ENCODE measurements around the gene IFITM10.

The IFITM10 gene

GRCh38 chr11:1750481-1750839 is at the start of gene IFITM10:
IFITM10 (minus strand) TSS chr11:1750595; CDS start chr11:1750442, 153 bp downstream.
- no peak for DNase-seq (ENCODE audit: low read depth in 3 of 3)

DNA sequence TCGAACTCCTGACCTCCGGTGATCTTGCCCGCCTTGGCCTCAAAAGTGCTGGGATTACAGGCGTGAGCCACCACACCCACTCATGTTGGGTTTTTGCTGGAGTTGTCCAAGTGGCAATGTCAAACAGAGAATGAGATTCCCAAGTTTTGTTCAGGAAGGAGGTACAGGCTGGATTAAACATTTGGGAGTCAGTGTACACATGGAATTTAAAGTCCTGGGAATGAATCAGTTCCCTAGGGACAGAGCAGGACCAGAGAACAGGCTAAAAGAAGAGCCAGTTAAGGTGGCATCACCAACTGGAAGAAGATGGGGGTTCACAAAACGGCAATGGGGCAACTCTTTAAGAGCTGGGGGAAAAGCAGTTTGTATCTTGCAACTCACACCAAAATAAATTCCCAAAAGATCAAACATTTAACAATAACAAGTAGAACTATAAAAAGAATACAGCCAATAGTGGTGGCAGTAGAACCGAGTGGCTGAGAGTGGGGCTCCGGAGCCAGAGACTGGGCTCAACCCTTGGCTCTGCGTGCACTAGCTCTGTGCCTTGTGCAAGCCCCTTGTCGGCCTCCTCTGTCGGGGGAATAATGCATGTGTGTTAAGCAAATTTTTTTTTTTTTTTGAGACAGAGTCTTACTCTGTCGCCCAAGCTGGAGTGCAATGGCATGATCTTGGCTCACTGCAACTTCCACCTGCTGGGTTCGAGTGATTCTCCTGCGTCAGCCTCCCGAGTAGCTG is 47.2 kb upstream of the IFITM10 start:
- DNase-seq (ENCODE audit: low read depth in 3 of 3): no peak

- DNase-seq (ENCODE audit: low read depth in 3 of 3): no peak
Observed at GRCh38 chr11:1796413-1797011, 46.1 kb upstream of the IFITM10 start.

- DNase-seq (ENCODE audit: low read depth in 3 of 3): no peak
Observed at GRCh38 chr11:1793081-1793480, 42.7 kb upstream of the IFITM10 start.

DNA sequence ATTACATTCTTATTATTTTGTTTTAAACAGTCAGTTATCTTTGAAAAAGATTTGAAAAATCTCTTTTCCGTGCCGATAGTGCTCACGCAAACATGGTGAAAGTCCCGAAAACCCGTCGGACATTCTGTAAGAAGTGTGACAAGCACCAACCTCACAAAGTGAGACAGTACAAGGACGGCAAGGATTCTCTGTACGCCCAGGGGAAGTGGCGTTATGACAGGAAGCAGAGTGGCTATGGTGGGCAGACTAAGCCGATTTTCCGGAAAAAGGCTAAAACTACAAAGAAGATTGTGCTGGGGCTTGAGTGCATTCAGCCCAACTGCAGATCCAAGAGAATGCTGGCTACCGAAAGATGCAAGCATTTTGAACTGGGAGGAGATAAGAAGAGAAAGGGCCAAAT is 42.1 kb upstream of the IFITM10 start:
- DNase-seq (ENCODE audit: low read depth in 3 of 3): no peak

DNA sequence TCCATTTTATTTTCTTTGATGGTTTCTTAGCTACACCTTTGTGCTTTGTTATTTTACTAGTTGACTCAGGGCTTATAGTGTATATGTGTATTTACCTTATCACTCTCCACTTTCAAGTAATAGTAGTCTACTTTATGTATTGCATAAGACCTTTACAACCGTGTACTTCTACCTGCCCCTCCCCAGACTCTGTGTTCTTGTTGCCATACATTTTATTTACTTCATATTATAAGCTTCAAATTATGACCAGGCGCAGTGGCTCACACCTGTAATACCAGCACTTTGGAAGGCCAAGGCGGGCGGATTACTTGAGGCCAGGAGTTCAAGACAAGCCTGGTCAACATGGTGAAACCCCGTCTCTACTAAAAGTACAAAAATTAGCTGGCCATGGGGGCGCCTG is 41.5 kb upstream of the IFITM10 start:
- DNase-seq (ENCODE audit: low read depth in 3 of 3): no peak

DNA sequence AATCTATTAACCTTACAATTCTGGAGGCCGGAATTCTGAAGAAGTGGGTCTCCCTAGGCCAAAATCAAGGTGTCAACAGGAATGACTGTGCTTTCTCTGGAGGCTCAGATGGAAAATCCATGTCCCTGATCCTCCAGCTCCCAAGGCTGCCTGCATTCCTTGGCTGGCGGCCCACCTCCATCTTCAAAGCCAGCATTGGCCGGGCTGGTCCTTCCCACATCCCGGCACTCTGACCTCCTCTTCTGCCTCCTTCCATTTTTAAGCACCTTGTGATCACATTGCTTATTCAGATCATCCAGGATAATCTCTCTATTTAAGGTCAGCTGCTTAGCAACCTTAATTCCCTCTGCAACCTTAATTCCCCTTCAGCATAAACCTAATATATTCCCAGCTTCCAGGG is 36.1 kb upstream of the IFITM10 start:
- no peak for DNase-seq (ENCODE audit: low read depth in 3 of 3)

DNA sequence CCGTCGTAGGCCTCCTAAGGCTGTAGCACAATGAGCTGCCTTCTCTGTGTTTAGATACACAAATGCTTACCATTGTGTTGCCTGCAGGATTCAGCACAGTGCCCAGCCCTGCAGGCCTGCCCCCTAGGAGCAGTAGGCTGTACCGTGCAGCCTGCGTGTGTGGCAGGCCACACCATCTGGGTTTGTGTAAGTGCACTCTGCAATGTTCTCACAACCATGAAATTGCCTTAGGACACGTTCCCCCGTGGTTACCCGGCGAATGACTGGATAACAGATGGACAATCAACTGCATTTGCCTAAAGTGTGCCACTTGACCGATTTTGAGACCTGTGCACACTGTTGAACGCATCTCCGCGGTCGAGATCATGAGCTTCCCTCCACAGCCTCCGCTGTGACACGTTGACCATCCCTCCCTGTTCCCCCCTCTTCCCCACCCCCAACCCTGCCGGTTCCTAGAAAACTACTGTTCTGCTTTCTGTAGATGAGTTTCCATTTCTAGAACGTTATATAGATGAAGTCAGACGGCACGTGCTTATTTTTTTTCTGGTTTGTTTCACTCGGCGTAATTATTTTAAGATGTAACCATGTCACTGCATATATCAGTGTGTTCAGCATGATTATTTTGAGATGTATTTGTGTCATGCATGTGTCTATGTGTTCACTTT is 35.5 kb upstream of the IFITM10 start:
- no peak for DNase-seq (ENCODE audit: low read depth in 3 of 3)

DNA sequence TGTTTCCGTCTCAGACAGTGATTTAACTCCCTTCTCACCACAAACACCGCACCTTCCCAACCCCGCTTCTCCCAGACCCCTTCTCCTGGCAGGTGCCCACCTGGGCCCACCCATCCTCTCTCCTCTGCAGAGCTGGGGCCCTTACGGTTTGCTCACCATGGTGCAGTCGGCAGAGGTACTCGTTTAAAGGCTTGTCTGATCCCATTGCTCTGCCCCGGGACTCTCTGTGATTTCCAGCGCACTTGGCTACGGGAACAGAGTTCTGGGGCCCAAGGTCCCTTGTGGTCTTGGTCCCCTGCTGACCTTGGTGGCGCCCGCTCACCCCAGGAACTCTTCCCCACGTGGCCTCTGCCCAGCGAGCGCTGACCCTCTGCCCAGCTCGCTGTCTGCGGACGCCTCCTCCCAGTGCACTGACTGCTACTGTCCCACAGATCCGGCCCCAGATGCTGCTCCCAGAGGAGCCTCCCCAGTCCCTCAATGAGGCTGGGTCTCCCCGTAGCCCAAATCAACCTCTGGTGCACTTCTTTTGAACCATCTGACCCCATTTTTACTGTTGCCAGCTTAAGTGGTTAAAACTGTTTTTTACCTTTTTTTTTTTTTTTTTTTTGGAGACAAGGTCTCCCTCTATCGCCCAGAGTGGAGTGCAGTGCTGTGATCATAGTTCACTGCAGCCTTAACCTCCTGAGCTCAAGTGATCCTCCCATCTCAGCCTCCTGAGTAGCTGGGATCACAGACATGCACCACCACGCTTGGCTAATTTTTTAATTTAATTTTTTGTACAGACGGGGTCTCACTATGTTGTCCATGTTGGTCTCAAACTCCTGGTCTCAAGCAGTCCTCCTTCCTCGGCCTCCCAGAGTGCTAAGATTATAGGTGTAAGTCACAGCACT is 34.6 kb upstream of the IFITM10 start:
- DNase-seq (ENCODE audit: low read depth in 3 of 3): no peak

GRCh38 chr11:1783725-1784529 is 33.5 kb upstream of the IFITM10 start:
- no peak for DNase-seq (ENCODE audit: low read depth in 3 of 3)

DNA sequence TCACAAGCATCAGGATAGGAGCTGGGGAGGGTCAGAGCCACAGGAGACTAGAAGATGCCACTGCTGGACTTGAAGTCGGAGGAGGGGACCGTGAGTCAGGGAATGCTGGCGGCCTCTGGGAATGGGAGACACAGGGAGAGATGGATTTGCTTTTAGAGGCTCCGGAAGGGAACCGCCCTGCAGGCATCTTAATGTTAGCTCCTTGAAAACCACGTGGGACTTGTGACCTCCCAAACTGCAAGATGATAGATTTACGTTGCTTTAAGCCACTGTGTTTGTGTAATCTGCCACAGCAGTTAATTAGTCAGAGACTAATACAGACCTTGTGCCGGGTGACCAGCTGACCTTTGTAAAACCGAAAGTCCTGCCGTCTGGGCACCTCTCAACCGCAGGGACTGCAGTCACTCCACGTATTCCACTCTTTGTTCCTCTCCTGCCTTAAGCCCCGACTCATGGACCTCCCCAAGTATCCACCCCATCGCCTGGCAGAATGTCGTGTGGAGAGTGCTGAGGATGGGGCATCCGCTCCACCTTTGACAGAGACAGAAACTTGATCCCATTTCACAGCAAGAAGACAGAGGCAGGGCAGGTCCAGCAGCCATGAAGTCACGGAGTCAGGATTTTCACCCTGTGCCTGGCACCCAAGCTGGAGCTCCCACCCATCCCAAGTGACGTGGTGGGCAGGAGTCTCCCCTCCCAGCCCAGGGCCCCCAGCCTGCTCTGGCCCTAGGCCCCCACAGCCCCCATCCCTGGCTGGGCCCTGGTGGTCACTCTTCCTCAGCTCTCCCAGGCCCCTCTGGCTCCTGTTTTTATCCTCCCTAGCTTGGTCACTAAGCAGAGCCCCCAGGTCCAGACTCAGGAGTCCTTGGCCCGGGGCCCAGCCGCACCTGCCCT is 32.7 kb upstream of the IFITM10 start:
- DNase-seq (ENCODE audit: low read depth in 3 of 3): no peak

- DNase-seq (ENCODE audit: low read depth in 3 of 3): no peak
Observed at GRCh38 chr11:1782031-1782590, 31.7 kb upstream of the IFITM10 start.

- no peak for DNase-seq (ENCODE audit: low read depth in 3 of 3)
Observed at GRCh38 chr11:1781593-1781975, 31.2 kb upstream of the IFITM10 start.

GRCh38 chr11:1780700-1781592 is 30.6 kb upstream of the IFITM10 start:
- DNase-seq (ENCODE audit: low read depth in 3 of 3): no peak

DNA sequence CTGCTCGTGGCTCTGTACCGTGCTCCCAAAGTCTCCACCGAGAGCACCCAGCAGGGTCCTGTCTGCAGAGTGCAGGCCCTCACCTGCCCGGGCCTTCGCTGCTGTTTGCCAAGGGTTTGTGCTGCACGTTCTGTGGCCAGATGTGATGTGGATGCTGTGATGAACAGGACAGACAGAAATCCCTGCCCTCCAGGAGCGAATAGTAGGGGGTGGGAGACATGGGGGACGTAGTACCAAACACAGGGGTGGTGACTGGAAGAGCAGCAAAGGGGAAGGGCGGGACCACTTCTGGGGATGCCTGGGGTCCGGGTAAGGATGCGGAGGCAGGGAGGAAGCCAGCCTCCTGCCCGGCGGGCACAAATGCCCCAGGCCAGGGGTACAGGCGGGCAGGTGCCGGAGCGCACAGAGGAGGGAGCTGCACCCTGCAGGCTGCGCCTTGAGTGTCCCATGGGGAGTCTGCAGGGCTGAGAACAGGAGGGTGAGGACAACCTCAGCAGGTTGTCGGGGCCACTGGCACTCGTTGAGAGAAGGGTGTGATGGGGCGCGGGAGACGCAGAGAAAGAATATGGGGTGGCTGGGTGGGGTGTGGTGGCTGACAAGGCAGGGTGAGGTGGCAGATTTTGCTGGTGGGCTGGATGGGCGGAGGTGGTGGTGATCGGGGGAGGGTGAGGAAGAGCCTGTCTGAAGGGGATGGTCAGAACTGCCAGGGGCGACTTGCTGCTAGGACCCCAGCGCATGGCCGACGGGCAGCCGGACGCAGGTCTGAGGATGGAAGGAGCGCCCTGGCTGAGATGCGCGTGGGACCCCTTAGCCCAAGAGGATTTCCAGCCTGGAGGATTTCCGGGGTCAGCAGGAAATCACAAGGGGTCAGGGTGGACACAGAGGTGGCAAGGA is 29.7 kb upstream of the IFITM10 start:
- DNase-seq (ENCODE audit: low read depth in 3 of 3): no peak

DNA sequence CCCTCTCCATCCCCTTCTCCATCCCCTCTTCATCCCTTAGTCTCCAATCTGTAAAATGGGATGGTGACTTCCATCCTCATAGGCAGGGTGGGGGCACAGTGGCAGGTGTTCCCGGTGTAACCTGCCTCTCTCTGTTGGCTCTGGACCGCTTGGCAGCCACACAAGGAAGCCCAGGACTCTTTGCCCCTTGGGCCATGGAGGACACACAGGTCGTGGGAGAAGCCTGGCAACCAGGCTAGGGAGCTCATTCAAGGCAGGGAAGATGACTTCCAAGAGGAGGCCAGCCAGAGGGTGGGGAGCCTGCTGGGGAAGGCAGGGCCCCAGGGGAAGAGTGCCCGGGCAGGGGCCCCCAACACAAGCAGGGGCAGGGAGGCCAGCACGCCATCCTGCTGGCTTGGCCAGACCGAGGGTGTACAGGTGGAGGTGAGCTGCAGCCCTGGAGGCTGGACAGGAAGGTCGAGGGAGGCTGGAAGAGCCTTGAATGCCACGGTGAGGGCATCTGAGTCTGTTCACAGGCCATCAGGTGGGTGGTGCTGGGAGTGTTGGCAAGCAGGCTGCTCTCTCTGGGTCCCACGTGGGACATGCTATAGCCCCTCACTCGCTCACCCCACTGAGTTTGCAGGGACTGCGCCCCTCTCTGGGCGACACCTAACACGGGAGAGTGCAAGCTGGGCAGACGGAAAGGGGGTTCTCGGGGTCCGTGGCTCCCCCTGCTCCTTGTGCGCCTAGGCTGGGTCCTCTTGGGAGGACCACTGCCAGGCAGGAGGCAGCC is 28.8 kb upstream of the IFITM10 start:
- no peak for DNase-seq (ENCODE audit: low read depth in 3 of 3)

Data from stimulated activated CD4-positive, alpha-beta T cell treated with anti-CD3 and anti-CD28 coated beads, TNF-alpha, amount 100 ng/mL, for 48 hours (primary cell).